Measurements from ENCODE around the gene ADRA2B. TPM values are rescaled to one million over a fixed set of nuclear protein-coding genes. Genes with fewer than 3 reads are reported as not detected.

Gene ADRA2B
- total and polyA plus RNA-seq, 8 donors = 0.04 to 1.5 (median 0.34) TPM

DNA sequence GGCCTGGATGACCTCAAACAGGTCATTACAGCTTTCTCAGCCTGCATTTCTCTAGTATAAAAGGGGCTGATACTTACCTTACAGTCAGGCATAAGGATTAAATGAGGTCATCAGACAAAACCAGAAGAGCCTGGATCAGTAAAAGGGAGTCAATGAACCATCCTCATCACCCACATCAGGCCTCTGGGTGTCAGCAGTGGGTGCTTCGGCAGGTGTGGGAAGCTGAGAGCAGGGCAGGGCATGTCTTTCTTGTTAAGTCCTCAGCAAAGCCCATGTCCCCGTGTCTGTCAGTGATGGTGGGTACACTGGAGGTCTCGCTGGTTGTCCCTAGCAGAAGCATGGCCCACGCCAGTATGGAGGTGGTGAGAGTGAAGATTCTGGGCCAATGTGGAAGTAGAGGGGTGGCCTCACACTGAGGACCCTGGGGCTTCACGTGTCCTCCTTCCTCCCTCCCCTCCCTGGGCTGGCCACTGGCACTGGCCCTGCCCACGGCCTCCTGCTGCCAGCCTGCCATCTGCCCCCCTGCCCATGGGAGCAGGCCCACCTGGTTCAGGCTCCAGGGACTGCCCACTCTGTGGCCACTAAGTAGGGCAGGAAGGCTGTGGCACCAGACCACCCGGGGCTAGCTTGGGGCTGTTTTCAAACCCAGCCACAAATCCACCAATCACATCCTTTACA is 4.4 kb downstream of the ADRA2B start:
- TF ChIP-seq, protein P1, sequence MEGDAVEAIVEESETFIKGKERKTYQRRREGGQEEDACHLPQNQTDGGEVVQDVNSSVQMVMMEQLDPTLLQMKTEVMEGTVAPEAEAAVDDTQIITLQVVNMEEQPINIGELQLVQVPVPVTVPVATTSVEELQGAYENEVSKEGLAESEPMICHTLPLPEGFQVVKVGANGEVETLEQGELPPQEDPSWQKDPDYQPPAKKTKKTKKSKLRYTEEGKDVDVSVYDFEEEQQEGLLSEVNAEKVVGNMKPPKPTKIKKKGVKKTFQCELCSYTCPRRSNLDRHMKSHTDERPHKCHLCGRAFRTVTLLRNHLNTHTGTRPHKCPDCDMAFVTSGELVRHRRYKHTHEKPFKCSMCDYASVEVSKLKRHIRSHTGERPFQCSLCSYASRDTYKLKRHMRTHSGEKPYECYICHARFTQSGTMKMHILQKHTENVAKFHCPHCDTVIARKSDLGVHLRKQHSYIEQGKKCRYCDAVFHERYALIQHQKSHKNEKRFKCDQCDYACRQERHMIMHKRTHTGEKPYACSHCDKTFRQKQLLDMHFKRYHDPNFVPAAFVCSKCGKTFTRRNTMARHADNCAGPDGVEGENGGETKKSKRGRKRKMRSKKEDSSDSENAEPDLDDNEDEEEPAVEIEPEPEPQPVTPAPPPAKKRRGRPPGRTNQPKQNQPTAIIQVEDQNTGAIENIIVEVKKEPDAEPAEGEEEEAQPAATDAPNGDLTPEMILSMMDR (IDR thresholded peaks at IDR 0.05) = no peak
- H3K4me3 ChIP-seq = no peak overlapping the region
- DNase-seq = peak in 3 of 6 donors; percentile 10 to 39 (median 38)
- H3K36me3 ChIP-seq = no peaks in the 10 kb centered on the region
- no peaks in the 10 kb centered on the region for H3K27me3 ChIP-seq
- ATAC-seq = no peak
- H3K4me1 ChIP-seq = peaks cover 0 to 5% (median 0%) of the 10 kb centered on the region in 3 donors
- H3K27ac ChIP-seq = no peak overlapping the region
- intact Hi-C loops (cut with DNase I) = no loop called here
- no peak for FAIRE-seq
- no peaks in the 10 kb centered on the region for H3K9me3 ChIP-seq
- WGBS, 2 donors = 73 to 76% methylated on average over 7 of the region's 7 CpGs

DNA sequence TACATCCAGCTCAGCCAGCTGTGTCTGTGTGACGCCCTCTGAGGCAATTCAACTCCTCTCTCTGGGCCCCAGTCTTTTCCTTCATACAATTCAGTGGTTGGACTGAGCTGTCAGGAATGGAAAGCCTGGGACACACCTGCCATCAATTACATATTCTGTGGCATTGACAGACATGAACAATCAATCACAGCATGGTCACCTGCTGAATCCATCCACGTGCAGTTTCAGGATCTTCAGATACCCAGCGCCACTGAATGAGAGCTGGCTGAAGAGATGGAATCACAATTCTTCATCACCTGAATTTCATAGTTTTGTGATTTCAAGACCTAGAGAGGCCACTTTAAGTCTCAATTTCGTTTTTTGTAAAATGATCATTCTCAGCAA is 5.1 kb downstream of the ADRA2B start:
- Histone ChIP-seq H3K27me3 (no peaks in the 10 kb centered on the region), H3K4me1 (peaks cover 0 to 5% (median 0%) of the 10 kb centered on the region in 3 donors), H3K27ac (no peak overlapping the region), H3K36me3 (no peaks in the 10 kb centered on the region), H3K9me3 (no peaks in the 10 kb centered on the region), H3K4me3 (no peak overlapping the region)
- intact Hi-C loops (cut with DNase I) = no loop called here
- no peak for FAIRE-seq
- no peak for ATAC-seq
- DNase-seq = no peak
- TF ChIP-seq, protein P1 (IDR thresholded peaks at IDR 0.05) = no peak
- WGBS, 2 donors = 66 to 75% methylated on average over 4 of the region's 4 CpGs

DNA sequence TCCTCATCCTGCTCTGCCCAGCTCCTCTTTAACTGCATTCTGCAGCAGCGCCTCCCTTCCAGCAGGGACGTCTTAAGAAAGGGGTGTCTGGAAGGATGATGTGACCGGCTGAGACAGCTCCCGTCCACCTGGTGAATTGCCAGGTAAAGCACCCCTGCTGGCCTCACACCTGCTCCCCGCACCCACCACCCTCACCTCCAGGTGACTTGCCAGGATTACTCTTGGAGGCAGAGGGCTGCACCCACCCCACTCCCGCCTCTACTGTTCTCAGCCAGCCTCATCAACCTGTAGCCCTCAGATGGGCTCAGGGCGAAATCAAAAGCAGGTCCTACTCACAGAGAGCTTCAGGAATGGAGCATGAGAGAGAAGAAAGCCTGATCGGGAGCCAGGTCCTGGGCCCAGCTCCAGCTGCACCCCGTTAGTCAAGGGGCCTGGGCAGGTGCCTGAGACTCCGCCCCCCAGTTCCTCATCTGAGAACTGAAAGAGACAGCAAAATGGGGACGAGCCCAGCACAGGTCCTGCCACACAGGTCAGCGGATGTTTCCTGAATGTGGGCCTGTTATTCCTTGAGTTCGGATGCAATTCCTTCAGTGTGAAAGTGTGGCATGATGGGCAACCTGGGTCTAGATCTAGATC is 5.6 kb downstream of the ADRA2B start:
- no peaks in the 10 kb centered on the region for H3K9me3 ChIP-seq
- no peaks in the 10 kb centered on the region for H3K27me3 ChIP-seq
- TF ChIP-seq, protein P1 (IDR thresholded peaks at IDR 0.05) = no peak
- H3K36me3 ChIP-seq = no peaks in the 10 kb centered on the region
- H3K27ac ChIP-seq = no peak overlapping the region
- intact Hi-C loops (cut with DNase I) = no loop called here
- FAIRE-seq (no peak), ATAC-seq (no peak), DNase-seq (peak in 2 of 6 donors; percentile 11 to 35)
- no peaks in the 10 kb centered on the region for H3K4me1 ChIP-seq
- no peak overlapping the region for H3K4me3 ChIP-seq
- WGBS, 2 donors = 78 to 80% methylated on average over 13 of the region's 13 CpGs

DNA sequence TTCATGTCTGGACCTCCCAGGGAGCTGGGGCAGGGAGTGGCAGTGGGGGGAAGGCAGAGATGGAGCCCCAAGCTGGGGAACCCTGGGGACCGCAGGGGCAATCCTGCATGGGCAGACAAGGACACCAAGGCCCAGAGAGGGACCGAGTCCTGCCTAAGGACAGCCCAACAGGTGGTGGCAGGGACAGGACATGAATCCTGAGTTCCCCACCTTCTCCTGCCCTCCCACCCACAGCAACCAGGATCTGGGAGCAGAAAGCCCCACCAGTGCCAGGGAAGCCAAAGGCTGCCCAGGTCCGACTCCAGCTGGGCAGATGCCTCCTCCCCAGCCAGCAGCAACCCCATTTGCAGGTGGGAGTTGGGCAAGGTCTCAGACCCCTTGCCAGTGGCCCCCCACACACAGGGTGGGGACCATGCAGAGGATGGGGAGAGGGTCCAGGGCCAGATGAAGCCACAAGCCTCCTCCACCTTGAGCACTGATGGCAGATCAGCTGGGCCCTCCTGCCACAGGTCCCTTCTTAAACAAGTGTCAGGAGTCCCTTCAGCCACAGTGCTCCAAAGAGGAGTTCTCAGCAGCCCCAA is 6.3 kb downstream of the ADRA2B start:
- H3K36me3 ChIP-seq = no peaks in the 10 kb centered on the region
- TF ChIP-seq, protein P1 (IDR thresholded peaks at IDR 0.05) = no peak
- H3K4me3 ChIP-seq = no peak overlapping the region
- DNase-seq (peak in 2 of 6 donors; percentile 6 to 41), ATAC-seq (no peak), FAIRE-seq (no peak)
- intact Hi-C loops (cut with DNase I) = no loop called here
- no peak overlapping the region for H3K27ac ChIP-seq
- H3K4me1 ChIP-seq = no peaks in the 10 kb centered on the region
- H3K27me3 ChIP-seq = no peaks in the 10 kb centered on the region
- 80 to 81% methylated on average over 3 of the region's 3 CpGs for WGBS, 2 donors
- H3K9me3 ChIP-seq = no peaks in the 10 kb centered on the region

DNA sequence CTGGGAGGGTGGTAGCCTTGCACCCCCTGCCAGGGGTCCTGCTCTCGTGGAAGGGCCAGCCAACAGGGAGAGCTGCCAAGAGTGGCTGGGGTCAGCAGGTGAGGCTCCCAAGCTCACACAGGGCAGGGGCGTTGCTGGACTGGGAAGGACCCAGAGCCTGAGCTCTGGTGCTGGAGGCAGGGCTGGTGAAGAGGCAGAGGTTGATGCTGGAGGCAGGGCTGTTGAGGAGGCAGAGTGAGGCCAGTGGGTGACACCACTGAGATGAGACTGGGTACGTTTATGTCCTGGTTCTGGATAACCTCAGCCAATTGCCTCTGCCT is 7.0 kb downstream of the ADRA2B start:
- Histone ChIP-seq H3K9me3 (no peaks in the 10 kb centered on the region), H3K27me3 (no peaks in the 10 kb centered on the region), H3K27ac (no peak overlapping the region), H3K4me1 (no peaks in the 10 kb centered on the region), H3K4me3 (no peak overlapping the region), H3K36me3 (no peaks in the 10 kb centered on the region)
- 64% methylated on average over 3 of the region's 3 CpGs for WGBS, 2 donors
- DNase-seq (peak in 1 of 6 donors; percentile 22), FAIRE-seq (no peak), ATAC-seq (no peak)
- intact Hi-C loops (cut with DNase I) = no loop called here
- TF ChIP-seq, protein P1 (IDR thresholded peaks at IDR 0.05) = no peak

All from pancreas (tissue), 10 donors.